Gastrocnemius medialis (tissue), 4 donors: ENCODE results near the gene FTSJ3. TPM values are rescaled to one million over a fixed set of nuclear protein-coding genes. Genes with fewer than 3 reads are reported as not detected.
"Not testable (repeated sequence)": the region's sequence is repeated elsewhere in the genome, so short reads cannot be mapped to it uniquely, and the experiment has no call there.

Source experiments
- ATAC-seq, 2 donors: fragments of 150-250 bp; one replicate each; pipeline ENCODE4 v1.9.1; 2016
- DNase-seq, 2 donors: peaks; one replicate each; pipeline ENCODE4 v3.0.0-alpha.2; 2019
- H3K27ac ChIP-seq, 4 donors: fragments of 200-600 bp; sonication (generic); 1 replicate in 1 of 4; 2 replicates in 3 of 4; pipeline ENCODE4 v1.5.1; 2016 to 2018; ENCODE audit warnings: mild to moderate bottlenecking in 2 of 4, moderate library complexity in 1 of 4
- H3K27me3 ChIP-seq, 3 donors: fragments of 200-600 bp; sonication (generic) in 2 of 3; 1 replicate in 1 of 3; 2 replicates in 2 of 3; pipeline versions ENCODE4 v1.5.1 to v1.6.0; 2016 to 2019; ENCODE audit warnings: mild to moderate bottlenecking in 1 of 3, moderate library complexity in 1 of 3
- H3K36me3 ChIP-seq, 2 donors: fragments of 200-600 bp; sonication (generic) in 1 of 2; one replicate each; pipeline ENCODE4 v1.5.1; 2017 to 2018
- H3K4me1 ChIP-seq, 2 donors: fragments of 200-600 bp; sonication (generic) in 1 of 2; one replicate each; pipeline ENCODE4 v1.5.1; 2016 to 2017; ENCODE audit warnings: mild to moderate bottlenecking in 2 of 2
- H3K4me3 ChIP-seq, 4 donors: fragments of 200-600 bp; sonication (generic) in 3 of 4; 1 replicate in 1 of 4; 2 replicates in 3 of 4; pipeline ENCODE4 v1.5.1; 2016 to 2019; ENCODE audit warnings: mild to moderate bottlenecking in 2 of 4
- H3K9me3 ChIP-seq, 3 donors: fragments of 200-600 bp; sonication (generic) in 2 of 3; 1 replicate in 1 of 3; 2 replicates in 2 of 3; pipeline ENCODE4 v1.5.1; 2016 to 2019
- CTCF ChIP-seq, 5 experiments: fragments of 450-650 bp in 3 of 5; fragments of 200-600 bp in 2 of 5; sonication (generic) in 2 of 5; IDR thresholded peaks in 4 of 5; conservative IDR thresholded peaks in 1 of 5; 1 replicate in 4 of 5; 2 replicates in 1 of 5; pipeline ENCODE4 v1.5.1; 2016 to 2019; ENCODE audit warnings: antibody characterized with exemption in 5 of 5, mild to moderate bottlenecking in 3 of 5, moderate library complexity in 3 of 5
- POLR2A ChIP-seq, 2 donors: fragments of 450-650 bp; IDR thresholded peaks; one replicate each; pipeline ENCODE4 v1.6.1; 2017; ENCODE audit warnings: antibody characterized with exemption in 2 of 2, mild to moderate bottlenecking in 2 of 2, moderate library complexity in 2 of 2
- in situ Hi-C, 4 donors: fragments of 200-750 bp; cut with MboI; loops; one replicate each; pipeline versions ENCODE4 v1.15.0 to v1.8.0; 2017; ENCODE audit warnings: low sequenced_read_pairs in 4 of 4
- intact Hi-C: fragments of 100-400 bp; cut with DNase I; formaldehyde crosslinking; loops from one replicate; pipeline ENCODE4 v1.15.1; 2023; ENCODE audit warnings: low total_unique reads
- total RNA-seq, 4 donors: library from RNA; depleted of rRNA; stranded (reverse); fragments of >200 nt; gene quantifications; one replicate each; pipeline versions ENCODE4 v1.1.0 to v1.2.3, GENCODE V29; 2016

The FTSJ3 gene
- total RNA-seq, 4 donors from 2014 or later: 24.6 to 46.3 (median 34.9) TPM

- H3K4me1 ChIP-seq: no peaks in the 10 kb centered on the region
- H3K36me3 ChIP-seq: no peaks in the 10 kb centered on the region
- no peak for ATAC-seq
- intact Hi-C loops (no loop called here), in situ Hi-C loops (no loop called here)
- H3K9me3 ChIP-seq: no peaks in the 10 kb centered on the region
- H3K4me3 ChIP-seq: no peak overlapping the region
- TF ChIP-seq POLR2A (IDR thresholded peaks at IDR 0.05): no peak
- no peak for TF ChIP-seq CTCF (IDR thresholded peaks at IDR 0.05 in 4 of 5, conservative IDR thresholded peaks at IDR 0.05 in 1 of 5)
- no peak overlapping the region for H3K27ac ChIP-seq
- DNase-seq: no peak
- H3K27me3 ChIP-seq: no peaks in the 10 kb centered on the region
Measured at GRCh38 chr17:63859257-63859656, 31.8 kb upstream of the FTSJ3 start.

- ATAC-seq, H3K27me3 ChIP-seq, H3K4me3 ChIP-seq, DNase-seq, intact Hi-C loops, H3K9me3 ChIP-seq, H3K4me1 ChIP-seq, in situ Hi-C loops, H3K27ac ChIP-seq, H3K36me3 ChIP-seq: not testable (repeated sequence)
Measured at GRCh38 chr17:63856425-63856824, 29.0 kb upstream of the FTSJ3 start.

- no peak for ATAC-seq
- H3K9me3 ChIP-seq: no peaks in the 10 kb centered on the region
- H3K27me3 ChIP-seq: no peaks in the 10 kb centered on the region
- H3K4me3 ChIP-seq: no peak overlapping the region
- intact Hi-C loops: no loop called here
- no peaks in the 10 kb centered on the region for H3K36me3 ChIP-seq
- in situ Hi-C loops: no loop called here
- no peak overlapping the region for H3K27ac ChIP-seq
- no peak for TF ChIP-seq CTCF (IDR thresholded peaks at IDR 0.05 in 4 of 5, conservative IDR thresholded peaks at IDR 0.05 in 1 of 5)
- no peak for TF ChIP-seq POLR2A (IDR thresholded peaks at IDR 0.05)
- H3K4me1 ChIP-seq: no peaks in the 10 kb centered on the region
- no peak for DNase-seq
Measured at GRCh38 chr17:63855185-63855584, 27.7 kb upstream of the FTSJ3 start.

GRCh38 chr17:63854709-63855108 lies 27.2 kb upstream of the FTSJ3 start:
- TF ChIP-seq POLR2A (IDR thresholded peaks at IDR 0.05) (no peak), CTCF (IDR thresholded peaks at IDR 0.05 in 4 of 5, conservative IDR thresholded peaks at IDR 0.05 in 1 of 5) (no peak)
- Histone ChIP-seq H3K27me3 (no peaks in the 10 kb centered on the region), H3K27ac (no peak overlapping the region), H3K4me3 (no peak overlapping the region), H3K9me3 (no peaks in the 10 kb centered on the region), H3K36me3 (no peaks in the 10 kb centered on the region), H3K4me1 (no peaks in the 10 kb centered on the region)
- intact Hi-C loops (no loop called here), in situ Hi-C loops (no loop called here)
- DNase-seq (no peak), ATAC-seq (no peak)

- no peaks in the 10 kb centered on the region for H3K36me3 ChIP-seq
- H3K4me3 ChIP-seq: no peak overlapping the region
- in situ Hi-C loops: no loop called here
- intact Hi-C loops: no loop called here
- no peak for TF ChIP-seq POLR2A (IDR thresholded peaks at IDR 0.05)
- no peak for TF ChIP-seq CTCF (IDR thresholded peaks at IDR 0.05 in 4 of 5, conservative IDR thresholded peaks at IDR 0.05 in 1 of 5)
- H3K4me1 ChIP-seq: peaks cover 3 to 5% of the 10 kb centered on the region in 2 donors
- no peaks in the 10 kb centered on the region for H3K9me3 ChIP-seq
- ATAC-seq (no peak), DNase-seq (no peak)
- no peak overlapping the region for H3K27ac ChIP-seq
- H3K27me3 ChIP-seq: no peaks in the 10 kb centered on the region
Measured at GRCh38 chr17:63853260-63853659, 25.8 kb upstream of the FTSJ3 start.
